GM10266 (cell line): ENCODE results near the gene UQCC2.

Source experiments
- DNase-seq: peaks from one replicate; pipeline ENCODE4 v3.0.0; 2012; ENCODE audit errors: extremely low spot score
- CTCF ChIP-seq: IDR thresholded peaks from 2 replicates; pipeline ENCODE4 v1.5.1; 2012; ENCODE audit warnings: mild to moderate bottlenecking, low read depth; ENCODE audit not compliant: control insufficient read depth, insufficient read depth; ENCODE audit errors: missing control alignments

Gene UQCC2

GRCh38 chr6:33719326-33719987, 8.0 kb upstream of the UQCC2 start:
- no peak for DNase-seq
- no peak for TF ChIP-seq CTCF

- no peak for DNase-seq
- no peak for TF ChIP-seq CTCF
These were observed 7.2 kb upstream of the UQCC2 start for GRCh38 chr6:33718713-33719112.

- no peak for DNase-seq
- TF ChIP-seq CTCF: no peak
These were observed 6.5 kb upstream of the UQCC2 start for GRCh38 chr6:33717934-33718455.

- TF ChIP-seq CTCF: no peak
- no peak for DNase-seq
These were observed 5.6 kb upstream of the UQCC2 start for GRCh38 chr6:33716890-33717632.

GRCh38 chr6:33716379-33716778, 4.9 kb upstream of the UQCC2 start:
- no peak for TF ChIP-seq CTCF
- no peak for DNase-seq

- DNase-seq: no peak
- TF ChIP-seq CTCF: no peak
These were observed 3.0 kb upstream of the UQCC2 start for GRCh38 chr6:33714385-33715040.
